HFFc6 (cell line): Measurements from ENCODE around the gene BFSP1. TPM values are rescaled to one million over a fixed set of nuclear protein-coding genes. Genes with fewer than 3 reads are reported as not detected.

Experiments used
- DNase-seq: peaks from one replicate; pipeline ENCODE4 v3.0.0-alpha.2; 2018
- H3K27ac Mint-ChIP-seq: 2 replicates; pipeline ENCODE4 v1.8.0; 2020; ENCODE audit warnings: mild to moderate bottlenecking, mixed read lengths
- H3K27me3 Mint-ChIP-seq: 2 replicates; pipeline ENCODE4 v1.8.0; 2021; ENCODE audit warnings: mild to moderate bottlenecking, moderate library complexity, mixed read lengths; ENCODE audit not compliant: insufficient read depth
- H3K36me3 Mint-ChIP-seq: 2 replicates; pipeline ENCODE4 v1.8.0; 2021; ENCODE audit warnings: low read depth, mixed read lengths
- H3K4me1 Mint-ChIP-seq: 2 replicates; pipeline ENCODE4 v1.8.0; 2020; ENCODE audit warnings: low read depth, mixed read lengths
- H3K4me3 Mint-ChIP-seq: 2 replicates; pipeline ENCODE4 v1.8.0; 2020; ENCODE audit warnings: mild to moderate bottlenecking, moderate library complexity, mixed read lengths
- H3K9me3 Mint-ChIP-seq: 2 replicates; pipeline ENCODE4 v1.8.0; 2020; ENCODE audit warnings: mild to moderate bottlenecking, mixed read lengths
- long read RNA-seq: library from polyadenylated mRNA; unstranded; transcript quantifications from one replicate; pipeline ENCODE4 v2.0.0, GENCODE V29; 2019
- total RNA-seq, 6 experiments: library from RNA; stranded (reverse); fragmentation: NEBNext Ultra II Directional; extraction: Animal tissue kit (Norgen Biotek cat#: 25700); gene quantifications; 2 replicates in 1 of 6; 3 replicates in 5 of 6; pipeline ENCODE4 v1.2.3, GENCODE V29; 2021
- TF ChIP-seq, protein P1 (sequence below): fragments of 200-600 bp; sonication (generic); IDR thresholded peaks from 2 replicates; pipeline ENCODE4 v1.5.0; 2021; ENCODE audit warnings: antibody characterized with exemption, mild to moderate bottlenecking

The BFSP1 gene
- 1 to 10 TPM; 1.2 to 2.5 (median 1.8) TPM for total RNA-seq
- long read RNA-seq, partial matches to known transcripts = 1 of 4 reads
- long read RNA-seq, other reads (novel, unspliced or antisense) = 1 of 4 reads

- Mint-ChIP-seq H3K27me3 (peaks cover 5% of the 10 kb centered on the region), H3K36me3 (no peaks in the 10 kb centered on the region), H3K9me3 (no peaks in the 10 kb centered on the region), H3K27ac (peak within 1 kb of the TSS; percentile 82), H3K4me1 (peaks cover 20% of the 10 kb centered on the region), H3K4me3 (peak within 1 kb of the TSS; percentile 90)
- TF ChIP-seq, protein P1, sequence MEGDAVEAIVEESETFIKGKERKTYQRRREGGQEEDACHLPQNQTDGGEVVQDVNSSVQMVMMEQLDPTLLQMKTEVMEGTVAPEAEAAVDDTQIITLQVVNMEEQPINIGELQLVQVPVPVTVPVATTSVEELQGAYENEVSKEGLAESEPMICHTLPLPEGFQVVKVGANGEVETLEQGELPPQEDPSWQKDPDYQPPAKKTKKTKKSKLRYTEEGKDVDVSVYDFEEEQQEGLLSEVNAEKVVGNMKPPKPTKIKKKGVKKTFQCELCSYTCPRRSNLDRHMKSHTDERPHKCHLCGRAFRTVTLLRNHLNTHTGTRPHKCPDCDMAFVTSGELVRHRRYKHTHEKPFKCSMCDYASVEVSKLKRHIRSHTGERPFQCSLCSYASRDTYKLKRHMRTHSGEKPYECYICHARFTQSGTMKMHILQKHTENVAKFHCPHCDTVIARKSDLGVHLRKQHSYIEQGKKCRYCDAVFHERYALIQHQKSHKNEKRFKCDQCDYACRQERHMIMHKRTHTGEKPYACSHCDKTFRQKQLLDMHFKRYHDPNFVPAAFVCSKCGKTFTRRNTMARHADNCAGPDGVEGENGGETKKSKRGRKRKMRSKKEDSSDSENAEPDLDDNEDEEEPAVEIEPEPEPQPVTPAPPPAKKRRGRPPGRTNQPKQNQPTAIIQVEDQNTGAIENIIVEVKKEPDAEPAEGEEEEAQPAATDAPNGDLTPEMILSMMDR = no peak
- DNase-seq = peak; percentile 32
Observed at GRCh38 chr20:17530716-17531664, at the start of gene BFSP1. Gene BFSP1, minus strand, starts transcription at chr20:17531379. Its CDS starts 50 bp downstream, at chr20:17531329.

- Mint-ChIP-seq H3K27me3 (no peaks in the 10 kb centered on the region; the same call in 1 of the 2 replicates), H3K4me1 (peaks cover 70% of the 10 kb centered on the region), H3K36me3 (peaks cover 27% of the 10 kb centered on the region), H3K9me3 (no peaks in the 10 kb centered on the region), H3K4me3 (no peak overlapping the region), H3K27ac (peak overlapping the region; percentile 6)
- DNase-seq = no peak
- TF ChIP-seq, protein P1 = no peak
Observed at GRCh38 chr20:17580895-17581294, 49.7 kb upstream of the BFSP1 start.

DNA sequence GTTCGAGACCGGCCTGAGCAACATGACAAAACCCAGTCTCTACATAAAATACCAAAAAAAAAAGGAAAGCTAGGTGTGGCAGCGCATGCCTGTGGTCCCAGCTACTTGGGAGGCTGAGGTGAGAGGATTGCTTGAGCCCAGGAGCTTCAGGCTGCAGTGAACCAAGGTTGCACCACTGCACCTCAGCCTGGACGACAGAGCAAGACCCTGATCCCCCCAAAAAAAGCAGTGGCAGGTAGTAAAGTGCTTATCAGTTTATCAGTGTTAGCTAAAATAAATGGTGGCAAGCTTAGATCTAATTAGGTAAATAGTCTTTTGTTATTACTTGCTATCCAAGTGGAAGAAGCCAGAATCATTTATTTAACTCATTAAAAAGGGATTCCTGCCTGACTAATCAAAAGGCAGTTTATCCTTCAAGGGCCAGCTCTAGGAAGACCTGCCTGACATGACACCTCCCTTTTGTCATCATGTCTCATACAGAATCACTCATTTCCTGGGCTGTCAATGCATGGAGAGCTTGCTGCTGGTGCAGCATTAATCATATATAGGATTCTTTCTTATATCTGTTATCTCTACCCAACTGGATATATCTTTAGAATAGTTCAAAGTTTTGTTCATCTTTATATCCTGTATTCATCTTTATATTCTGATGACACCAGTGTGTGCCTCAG lies 48.3 kb upstream of the BFSP1 start:
- Mint-ChIP-seq H3K4me1 (peaks cover 67% of the 10 kb centered on the region), H3K27ac (peak overlapping the region; percentile 63), H3K9me3 (no peaks in the 10 kb centered on the region), H3K36me3 (peaks cover 35% of the 10 kb centered on the region), H3K27me3 (no peaks in the 10 kb centered on the region; the same call in 1 of the 2 replicates), H3K4me3 (peak overlapping the region; percentile 29; the same call in 1 of the 2 replicates)
- peak; percentile 29 for DNase-seq
- TF ChIP-seq, protein P1 = no peak

- H3K27me3 Mint-ChIP-seq = no peaks in the 10 kb centered on the region; the same call in 1 of the 2 replicates
- no peaks in the 10 kb centered on the region for H3K9me3 Mint-ChIP-seq
- H3K27ac Mint-ChIP-seq = no peak overlapping the region
- peaks cover 33% of the 10 kb centered on the region for H3K36me3 Mint-ChIP-seq
- peaks cover 78% of the 10 kb centered on the region for H3K4me1 Mint-ChIP-seq
- no peak for DNase-seq
- H3K4me3 Mint-ChIP-seq = no peak overlapping the region
- TF ChIP-seq, protein P1 = no peak
Observed at GRCh38 chr20:17576215-17576614, 45.0 kb upstream of the BFSP1 start.

GRCh38 chr20:17573463-17573862 lies 42.3 kb upstream of the BFSP1 start:
- H3K36me3 Mint-ChIP-seq = peaks cover 31% of the 10 kb centered on the region
- H3K27ac Mint-ChIP-seq = 0 out of 2 replicates have a peak overlapping the region, but pooled peaks have one; percentile 4
- H3K4me1 Mint-ChIP-seq = peaks cover 56% of the 10 kb centered on the region
- no peaks in the 10 kb centered on the region for H3K9me3 Mint-ChIP-seq
- no peak for DNase-seq
- TF ChIP-seq, protein P1 = no peak
- peak overlapping the region; percentile 97 for H3K4me3 Mint-ChIP-seq
- no peaks in the 10 kb centered on the region; the same call in 1 of the 2 replicates for H3K27me3 Mint-ChIP-seq
